Kidney (tissue), 14 donors: ENCODE data around the gene GXYLT2. TPM values are rescaled to one million over a fixed set of nuclear protein-coding genes. Genes with fewer than 3 reads are reported as not detected.
A peak's percentile ranks its signal among the peaks of the same experiment; 100 is the strongest.

Experiments used
- DNase-seq, 5 donors: peaks; one replicate each; pipeline ENCODE4 v3.0.0-alpha.2; 2013 to 2020
- FAIRE-seq: peaks from 2 replicates; lab custom pipeline; 2012; peaks lifted over from hg19 to GRCh38; lab: Jason Lieb, UNC
- H3K27ac ChIP-seq, 2 donors: one replicate each; pipeline ENCODE4 v1.7.0; 2013; ENCODE audit warnings: low read depth in 2 of 2, low read length in 2 of 2, inconsistent platforms in 1 of 2
- H3K27me3 ChIP-seq: one replicate; pipeline ENCODE4 v1.7.1; 2013; ENCODE audit warnings: low read length, inconsistent platforms; ENCODE audit not compliant: control insufficient read depth, insufficient read depth
- H3K36me3 ChIP-seq, 3 donors: one replicate each; pipeline versions ENCODE4 v1.7.0 to v1.7.1; 2013; ENCODE audit warnings: low read length in 3 of 3, control low read depth in 1 of 3, inconsistent platforms in 1 of 3; ENCODE audit not compliant: insufficient read depth in 3 of 3, control insufficient read depth in 2 of 3
- H3K4me1 ChIP-seq, 3 donors: one replicate each; pipeline versions ENCODE4 v1.7.0 to v1.7.1; 2013; ENCODE audit warnings: low read length in 3 of 3, inconsistent platforms in 1 of 3, low read depth in 1 of 3; ENCODE audit not compliant: control insufficient read depth in 2 of 3, insufficient read depth in 2 of 3
- H3K4me3 ChIP-seq, 3 donors: one replicate each; pipeline versions ENCODE4 v1.7.0 to v1.8.1; 2013; ENCODE audit warnings: low read length in 3 of 3, control low read depth in 1 of 3, inconsistent platforms in 1 of 3
- H3K9ac ChIP-seq, 3 donors: one replicate each; pipeline versions ENCODE4 v1.7.0 to v1.7.1; 2013; ENCODE audit warnings: low read length in 3 of 3, control low read depth in 1 of 3, inconsistent platforms in 1 of 3
- H3K9me3 ChIP-seq, 3 donors: one replicate each; pipeline versions ENCODE4 v1.7.0 to v1.7.1; 2013; ENCODE audit warnings: low read length in 3 of 3, control low read depth in 1 of 3, inconsistent platforms in 1 of 3; ENCODE audit not compliant: control insufficient read depth in 2 of 3, insufficient read depth in 1 of 3
- intact Hi-C: fragments of 100-400 bp; cut with DNase I; formaldehyde crosslinking; loops from one replicate; pipeline ENCODE4 v1.11.1; 2022
- polyA plus RNA-seq: library from polyadenylated mRNA; stranded (reverse); fragments of 350-450 nt; fragmentation: Illumina TruSeq; extraction: RNeasy Lipid Tissue Mini Kit (QIAGEN cat#74804); gene quantifications from one replicate; pipeline ENCODE4 v1.2.3, GENCODE V29; 2014; ENCODE audit warnings: low read depth, low replicate concordance; ENCODE audit not compliant: insufficient read depth
- total RNA-seq: library from RNA; stranded (reverse); fragmentation: NEBNext Ultra II Directional; extraction: Animal tissue kit (Norgen Biotek cat#: 25700); gene quantifications from one replicate; pipeline ENCODE4 v1.2.1, GENCODE V29; 2021
- TF ChIP-seq, protein P1 (sequence below): IDR thresholded peaks from 3 replicates; pipeline ENCODE4 v1.5.1; 2012; ENCODE audit warnings: mild to moderate bottlenecking, moderate library complexity, borderline replicate concordance; ENCODE audit not compliant: insufficient read depth; ENCODE audit errors: extremely low read depth
- donor health status: control.
- donor health status: control.
- donor health status: control.
- donor health status: control.
- donor health status: control.
- donor health status: DM: yes; HTN: yes; CAD: no.
- donor health status: Normal renal cell carcinoma (clear cell type).

Gene GXYLT2
- total and polyA plus RNA-seq, 2 donors from 2014 or later = 0.39 to 3.8 TPM

DNA sequence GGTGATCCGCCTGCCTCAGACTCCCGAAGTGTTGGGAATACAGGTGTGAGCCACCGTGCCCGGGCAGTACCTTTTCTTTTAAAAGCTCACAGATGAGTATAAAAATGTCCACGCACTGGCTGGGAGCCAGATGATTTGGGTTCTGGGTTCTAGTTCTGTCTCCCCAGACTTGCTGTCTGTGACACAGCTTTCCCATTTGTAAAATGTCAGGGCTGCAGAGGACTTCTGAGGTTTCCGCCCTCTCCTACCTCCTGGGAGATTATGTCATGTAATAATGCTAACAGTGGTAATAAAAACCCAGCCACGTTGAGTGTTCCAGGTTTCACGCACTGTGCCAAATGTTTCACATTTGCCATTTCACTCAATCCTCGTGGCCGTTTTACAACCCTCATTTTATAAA is 107.5 kb downstream of the GXYLT2 start:
- no peak overlapping the region for H3K4me3 ChIP-seq
- no peak overlapping the region for H3K27ac ChIP-seq
- no peaks in the 10 kb centered on the region for H3K27me3 ChIP-seq
- H3K9me3 ChIP-seq = no peaks in the 10 kb centered on the region
- TF ChIP-seq, protein P1, sequence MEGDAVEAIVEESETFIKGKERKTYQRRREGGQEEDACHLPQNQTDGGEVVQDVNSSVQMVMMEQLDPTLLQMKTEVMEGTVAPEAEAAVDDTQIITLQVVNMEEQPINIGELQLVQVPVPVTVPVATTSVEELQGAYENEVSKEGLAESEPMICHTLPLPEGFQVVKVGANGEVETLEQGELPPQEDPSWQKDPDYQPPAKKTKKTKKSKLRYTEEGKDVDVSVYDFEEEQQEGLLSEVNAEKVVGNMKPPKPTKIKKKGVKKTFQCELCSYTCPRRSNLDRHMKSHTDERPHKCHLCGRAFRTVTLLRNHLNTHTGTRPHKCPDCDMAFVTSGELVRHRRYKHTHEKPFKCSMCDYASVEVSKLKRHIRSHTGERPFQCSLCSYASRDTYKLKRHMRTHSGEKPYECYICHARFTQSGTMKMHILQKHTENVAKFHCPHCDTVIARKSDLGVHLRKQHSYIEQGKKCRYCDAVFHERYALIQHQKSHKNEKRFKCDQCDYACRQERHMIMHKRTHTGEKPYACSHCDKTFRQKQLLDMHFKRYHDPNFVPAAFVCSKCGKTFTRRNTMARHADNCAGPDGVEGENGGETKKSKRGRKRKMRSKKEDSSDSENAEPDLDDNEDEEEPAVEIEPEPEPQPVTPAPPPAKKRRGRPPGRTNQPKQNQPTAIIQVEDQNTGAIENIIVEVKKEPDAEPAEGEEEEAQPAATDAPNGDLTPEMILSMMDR = no peak
- intact Hi-C loops = no loop called here
- no peak for DNase-seq
- no peak overlapping the region for H3K9ac ChIP-seq
- H3K4me1 ChIP-seq = peaks cover 2 to 11% (median 4%) of the 10 kb centered on the region in 3 donors
- no peak for FAIRE-seq
- H3K36me3 ChIP-seq = no peaks in the 10 kb centered on the region

DNA sequence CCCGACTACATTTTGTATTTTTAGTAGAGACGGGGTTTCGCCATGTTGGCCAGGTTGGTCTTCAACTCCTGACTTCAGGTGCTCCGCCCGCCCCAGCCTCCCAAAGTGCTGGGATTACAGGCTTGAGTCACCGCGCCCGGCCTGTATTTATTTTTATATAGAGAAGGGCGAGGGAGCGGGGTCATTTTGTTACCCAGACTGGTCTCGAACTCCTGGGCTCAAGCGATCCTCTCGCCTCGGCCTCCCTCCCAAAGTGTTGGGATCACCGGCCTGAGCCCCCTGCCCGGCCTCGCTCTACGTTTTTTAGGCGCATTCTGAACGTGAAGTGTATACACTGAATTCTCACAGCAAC is 108.3 kb downstream of the GXYLT2 start:
- Histone ChIP-seq H3K9me3 (no peaks in the 10 kb centered on the region), H3K36me3 (no peaks in the 10 kb centered on the region), H3K27me3 (no peaks in the 10 kb centered on the region), H3K4me3 (peak overlapping the region; percentile 75 to 93 (median 93)), H3K4me1 (peaks cover 2 to 14% (median 4%) of the 10 kb centered on the region in 3 donors), H3K9ac (peak overlapping the region; percentile 32 to 76 (median 68)), H3K27ac (peak overlapping the region; percentile 84 to 94)
- DNase-seq = peak in 3 of 5 donors; percentile 4 to 77 (median 67)
- intact Hi-C loops = no loop called here
- no peak for FAIRE-seq
- TF ChIP-seq, protein P1 = no peak

DNA sequence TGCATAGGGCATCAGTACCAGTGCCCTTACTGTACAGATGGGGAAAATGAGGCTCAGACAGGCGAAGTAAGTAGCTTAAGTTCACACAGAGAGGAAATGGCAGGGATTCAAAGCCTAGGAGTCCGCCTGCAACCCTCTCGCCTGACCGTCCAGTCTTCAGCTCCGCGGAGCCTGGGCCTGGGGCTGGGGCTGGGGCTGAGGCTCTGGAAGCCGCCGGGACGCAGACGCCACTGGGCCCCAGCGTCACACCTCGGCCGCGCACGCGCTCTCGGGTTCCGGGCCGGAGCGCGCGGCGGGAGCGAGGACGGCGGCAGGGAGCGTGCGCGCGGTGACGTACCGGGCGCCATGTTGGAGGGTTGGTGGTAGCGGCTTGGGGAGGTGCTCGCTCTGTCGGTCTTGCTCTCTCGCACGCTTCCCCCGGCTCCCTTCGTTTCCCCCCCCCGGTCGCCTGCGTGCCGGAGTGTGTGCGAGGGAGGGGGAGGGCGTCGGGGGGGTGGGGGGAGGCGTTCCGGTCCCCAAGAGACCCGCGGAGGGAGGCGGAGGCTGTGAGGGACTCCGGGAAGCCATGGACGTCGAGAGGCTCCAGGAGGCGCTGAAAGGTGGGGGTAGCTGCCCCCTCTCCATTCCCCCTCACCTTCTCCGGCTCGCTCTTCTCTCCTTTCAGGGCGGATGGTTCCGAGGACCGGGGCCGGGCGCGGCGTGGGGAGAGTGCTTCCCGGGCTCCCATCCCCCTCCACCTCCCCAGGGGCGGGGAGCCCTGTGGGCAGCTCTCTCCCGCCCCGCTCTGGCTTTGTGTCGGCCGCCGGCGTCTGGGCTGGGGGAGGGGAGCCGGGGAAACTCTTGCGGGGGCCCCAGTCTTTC is 108.9 kb downstream of the GXYLT2 start, which contains the start of gene PPP4R2:
TSS of gene PPP4R2 (plus strand) at position 339 of the 861 bp plus-strand sequence. CDS start at position 566, 227 bp downstream.
- Histone ChIP-seq H3K9me3 (no peaks in the 10 kb centered on the region), H3K4me1 (peaks cover 2 to 14% (median 4%) of the 10 kb centered on the region in 3 donors), H3K27ac (peak within 1 kb of the TSS; percentile 84 to 94), H3K27me3 (no peaks in the 10 kb centered on the region), H3K36me3 (no peaks in the 10 kb centered on the region), H3K9ac (peak within 1 kb of the TSS; percentile 88 to 91 (median 90)), H3K4me3 (peak within 1 kb of the TSS; percentile 93 to 95 (median 93))
- DNase-seq (peak; percentile 91 to 97 (median 94)), FAIRE-seq (no peak)
- TF ChIP-seq, protein P1 = no peak
- intact Hi-C loops = no loop called here
